ENCODE data around the gene LAMA1.

The LAMA1 gene

GRCh38 chr18:7037470-7037869 lies 80.1 kb downstream of the LAMA1 start:
- no peak for DNase-seq

- no peak for DNase-seq
Measured at GRCh38 chr18:7035807-7036206, 81.8 kb downstream of the LAMA1 start.

GRCh38 chr18:7034924-7035323 lies 82.7 kb downstream of the LAMA1 start:
- no peak for DNase-seq

GRCh38 chr18:7032537-7032936 lies 85.1 kb downstream of the LAMA1 start:
- DNase-seq, result no peak

GRCh38 chr18:7028625-7029024 lies 89.0 kb downstream of the LAMA1 start:
- DNase-seq, result no peak

- no peak for DNase-seq
Measured at GRCh38 chr18:7025194-7025593, 92.4 kb downstream of the LAMA1 start.

GRCh38 chr18:7023581-7023980 lies 94.0 kb downstream of the LAMA1 start:
- DNase-seq, result no peak

- no peak for DNase-seq
Measured at GRCh38 chr18:7023063-7023580, 94.5 kb downstream of the LAMA1 start.

- DNase-seq, result peak; percentile 41
Measured at GRCh38 chr18:7021994-7022840, 95.4 kb downstream of the LAMA1 start.

GRCh38 chr18:7020995-7021777 lies 96.4 kb downstream of the LAMA1 start:
- no peak for DNase-seq

GRCh38 chr18:7017013-7017412 lies 100.6 kb downstream of the LAMA1 start:
- no peak for DNase-seq

- no peak for DNase-seq
Measured at GRCh38 chr18:7011142-7011541, 106.5 kb downstream of the LAMA1 start.

- DNase-seq, result no peak
Measured at GRCh38 chr18:7004009-7004408, 113.6 kb downstream of the LAMA1 start.

GRCh38 chr18:7002107-7002506 lies 115.5 kb downstream of the LAMA1 start:
- DNase-seq, result no peak

- peak; percentile 21 for DNase-seq
Measured at GRCh38 chr18:7000484-7001096, 117.0 kb downstream of the LAMA1 start.

GRCh38 chr18:6997808-6998207 lies 119.8 kb downstream of the LAMA1 start:
- DNase-seq, result no peak

GRCh38 chr18:6994771-6995430 lies 122.7 kb downstream of the LAMA1 start:
- no peak for DNase-seq

GRCh38 chr18:6994056-6994770 lies 123.4 kb downstream of the LAMA1 start:
- DNase-seq, result no peak

GRCh38 chr18:6992761-6993160 lies 124.8 kb downstream of the LAMA1 start:
- DNase-seq, result no peak

- no peak for DNase-seq
Measured at GRCh38 chr18:6983366-6983765, 134.2 kb downstream of the LAMA1 start.

GRCh38 chr18:6982398-6982797 lies 135.2 kb downstream of the LAMA1 start:
- no peak for DNase-seq

GRCh38 chr18:6980363-6980762 lies 137.2 kb downstream of the LAMA1 start:
- no peak for DNase-seq

Data from fibroblast of skin of right quadriceps (primary cell).